NT2/D1 (cell line): ENCODE results near the gene DISC1.

Experiments
- DNase-seq: peaks from one replicate; pipeline ENCODE4 v3.0.0-alpha.2; 2011; ENCODE audit warnings: low read depth, low spot score
- H3K27me3 ChIP-seq: 2 replicates; pipeline ENCODE4 v1.6.0; 2011; ENCODE audit warnings: mild to moderate bottlenecking; ENCODE audit not compliant: insufficient read length, insufficient read depth
- H3K36me3 ChIP-seq: 2 replicates; pipeline ENCODE4 v1.6.1; 2011; ENCODE audit warnings: mild to moderate bottlenecking, low read length, mixed read lengths; ENCODE audit not compliant: insufficient read depth, insufficient read length
- H3K4me1 ChIP-seq: 2 replicates; pipeline ENCODE4 v1.5.1; 2011; ENCODE audit not compliant: insufficient read depth, insufficient read length
- H3K4me3 ChIP-seq: 2 replicates; pipeline ENCODE4 v1.5.1; 2011; ENCODE audit warnings: low read depth; ENCODE audit not compliant: insufficient read length
- H3K9ac ChIP-seq: 2 replicates; pipeline ENCODE4 v1.6.0; 2011; ENCODE audit warnings: low read depth; ENCODE audit not compliant: insufficient read length
- H3K9me3 ChIP-seq: 2 replicates; pipeline ENCODE4 v1.5.1; 2011; ENCODE audit warnings: mild to moderate bottlenecking, low read length; ENCODE audit not compliant: insufficient read depth
- SUZ12 ChIP-seq: IDR thresholded peaks from 2 replicates; pipeline ENCODE4 v1.6.1; 2011; ENCODE audit not compliant: insufficient read length, insufficient read depth; ENCODE audit errors: extremely low read depth
- YY1 ChIP-seq: IDR thresholded peaks from 2 replicates; pipeline ENCODE4 v1.6.1; 2011; ENCODE audit not compliant: insufficient read length, insufficient read depth
- ZNF274 ChIP-seq: IDR thresholded peaks from 2 replicates; pipeline ENCODE4 v1.6.1; 2011; ENCODE audit warnings: mild to moderate bottlenecking, low read depth, low read length

Gene DISC1

GRCh38 chr1:232077809-232078208, 451.2 kb downstream of the DISC1 start:
- no peak overlapping the region for H3K4me3 ChIP-seq
- H3K36me3 ChIP-seq, result no peaks in the 10 kb centered on the region
- no peak for DNase-seq
- no peaks in the 10 kb centered on the region for H3K9me3 ChIP-seq
- TF ChIP-seq YY1 (no peak), ZNF274 (no peak), SUZ12 (no peak)
- no peak overlapping the region for H3K9ac ChIP-seq
- no peaks in the 10 kb centered on the region for H3K4me1 ChIP-seq
- H3K27me3 ChIP-seq, result no peaks in the 10 kb centered on the region

DNA sequence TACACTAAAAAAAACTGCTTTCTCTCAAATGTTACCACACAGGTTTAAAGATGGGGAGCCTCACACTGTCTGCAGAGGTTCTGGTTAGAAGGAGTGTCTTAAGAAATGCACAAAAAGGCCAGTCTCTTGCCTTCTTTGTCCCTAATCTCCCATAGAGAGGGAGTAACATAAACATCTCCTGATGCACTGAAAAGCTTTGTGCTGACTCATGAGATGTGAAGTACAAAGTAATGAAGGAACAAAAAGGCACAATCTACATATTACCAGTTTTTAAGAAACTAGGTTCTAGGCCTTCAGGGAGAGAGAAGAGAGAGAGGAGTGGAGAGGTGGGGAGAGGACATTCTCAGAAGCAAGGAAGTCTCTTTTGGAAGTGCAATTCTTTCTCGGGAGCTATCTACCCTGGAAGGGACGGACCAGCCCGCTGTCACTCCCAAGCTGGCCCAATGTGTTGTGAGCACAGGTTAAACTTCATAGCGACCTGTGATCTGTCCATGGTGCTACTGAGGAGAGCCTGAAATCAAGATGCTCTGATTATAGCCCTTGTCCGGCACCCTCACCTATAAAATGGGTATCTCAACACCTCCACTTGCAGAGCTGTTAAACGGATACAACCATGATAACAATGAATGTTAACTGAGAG, 458.1 kb downstream of the DISC1 start:
- TF ChIP-seq SUZ12 (no peak), YY1 (no peak), ZNF274 (no peak)
- Histone ChIP-seq H3K27me3 (no peaks in the 10 kb centered on the region), H3K36me3 (no peaks in the 10 kb centered on the region), H3K4me3 (no peak overlapping the region), H3K4me1 (peaks cover 2% of the 10 kb centered on the region), H3K9ac (no peak overlapping the region), H3K9me3 (no peaks in the 10 kb centered on the region)
- peak; percentile 73 for DNase-seq

DNA sequence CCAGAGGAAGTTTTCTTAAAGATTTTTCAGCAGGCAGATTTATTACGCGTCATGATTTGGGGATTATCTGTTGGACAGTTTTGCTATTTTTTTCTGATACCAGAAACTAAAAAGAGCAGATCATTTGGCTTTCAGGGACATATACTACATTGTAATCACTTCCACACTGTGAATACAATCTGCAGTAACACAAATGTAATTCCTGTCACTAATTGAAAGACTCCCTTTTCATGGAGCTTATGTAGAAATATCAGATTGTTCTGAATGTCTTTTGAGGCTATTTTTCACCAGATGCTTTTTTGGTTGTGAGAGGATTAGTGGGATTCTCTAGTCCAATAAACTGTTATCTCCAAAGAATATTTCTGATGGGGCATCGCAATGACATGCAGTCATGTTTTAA, 464.2 kb downstream of the DISC1 start:
- TF ChIP-seq YY1 (no peak), ZNF274 (no peak), SUZ12 (no peak)

More for the DNA sequence above, 464.2 kb downstream of the DISC1 start:
- H3K4me3 ChIP-seq, result no peak overlapping the region
- H3K9me3 ChIP-seq, result no peaks in the 10 kb centered on the region
- no peak for DNase-seq
- no peaks in the 10 kb centered on the region for H3K4me1 ChIP-seq
- H3K36me3 ChIP-seq, result no peaks in the 10 kb centered on the region
- no peaks in the 10 kb centered on the region for H3K27me3 ChIP-seq
- no peak overlapping the region for H3K9ac ChIP-seq
